NCI-H1048 (cell line): ENCODE results near the gene KRTAP10-1.
"Not testable (repeated sequence)": the region's sequence is repeated elsewhere in the genome, so short reads cannot be mapped to it uniquely, and the experiment has no call there.

Experiments
- DNase-seq: peaks from one replicate; lab custom pipeline; 2025; lab: John Stamatoyannopoulos, UW

Gene KRTAP10-1

GRCh38 chr21:44503006-44503889, 36.7 kb downstream of the KRTAP10-1 start:
- DNase-seq: not testable (repeated sequence)

- no peak for DNase-seq
Observed at GRCh38 chr21:44502171-44502958, 37.6 kb downstream of the KRTAP10-1 start.

DNA sequence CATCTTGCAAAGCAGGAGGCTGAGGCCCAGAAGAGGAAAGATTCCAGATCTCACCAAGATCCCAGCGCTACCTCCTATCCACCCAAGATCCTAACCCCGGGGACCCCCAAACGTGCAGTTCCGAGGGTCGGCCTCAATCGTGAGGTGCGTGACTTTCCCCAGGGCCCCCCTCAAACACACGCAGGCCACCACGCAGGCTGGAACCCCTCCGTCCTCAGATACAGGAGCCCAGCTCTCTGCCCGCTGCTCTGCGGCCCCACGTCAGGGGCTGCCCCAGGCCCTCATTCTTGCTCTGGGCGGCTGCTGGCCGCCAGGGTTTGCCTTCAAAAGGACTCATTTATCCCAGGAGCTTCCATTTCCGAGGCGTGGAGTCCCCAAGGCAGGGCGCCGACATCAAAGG, 39.9 kb downstream of the KRTAP10-1 start:
- no peak for DNase-seq

DNA sequence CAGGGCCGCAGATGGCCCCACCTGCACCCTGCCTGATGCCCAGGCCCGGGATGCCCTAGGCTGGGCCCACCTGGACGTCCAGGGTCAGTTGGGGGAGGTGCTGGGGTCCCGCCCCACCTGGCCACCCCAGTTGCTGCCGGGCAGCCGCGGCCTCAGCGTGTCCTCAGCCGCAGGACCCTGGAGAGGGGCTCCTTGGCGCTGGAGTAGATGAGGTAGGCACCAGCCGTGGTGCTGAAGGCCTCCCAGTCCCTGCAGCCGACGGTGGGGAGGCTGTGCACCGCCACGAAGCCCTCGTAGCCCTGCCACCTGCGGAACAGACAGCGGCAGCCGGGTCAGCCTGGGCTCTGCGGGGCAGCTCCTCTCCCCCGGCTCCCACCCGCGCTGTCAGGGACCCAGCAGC, 40.4 kb downstream of the KRTAP10-1 start:
- no peak for DNase-seq

- DNase-seq: no peak
Observed at GRCh38 chr21:44499211-44499560, 40.8 kb downstream of the KRTAP10-1 start.

GRCh38 chr21:44498280-44499210, 41.5 kb downstream of the KRTAP10-1 start:
- no peak for DNase-seq

DNA sequence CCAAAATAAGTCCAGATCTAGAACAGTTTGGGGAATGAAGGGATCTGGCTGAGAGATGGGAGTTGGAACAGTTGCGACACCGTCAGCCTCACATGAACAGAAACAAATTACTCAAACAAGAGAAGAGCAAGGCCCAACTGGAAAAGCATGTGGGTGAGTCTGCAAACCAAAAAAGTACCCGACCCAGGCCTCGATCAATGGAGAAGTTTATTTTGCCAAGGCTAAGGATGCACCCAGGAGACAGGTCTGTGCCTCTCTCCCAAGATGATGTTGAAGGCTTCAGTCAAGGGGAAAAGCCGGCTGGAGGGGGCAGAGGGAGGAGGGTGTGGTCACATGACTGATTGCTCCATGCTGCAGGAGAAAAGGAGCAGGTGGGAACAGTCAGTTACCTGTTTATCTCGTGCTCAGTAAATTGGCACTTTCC, 42.3 kb downstream of the KRTAP10-1 start:
- no peak for DNase-seq

DNA sequence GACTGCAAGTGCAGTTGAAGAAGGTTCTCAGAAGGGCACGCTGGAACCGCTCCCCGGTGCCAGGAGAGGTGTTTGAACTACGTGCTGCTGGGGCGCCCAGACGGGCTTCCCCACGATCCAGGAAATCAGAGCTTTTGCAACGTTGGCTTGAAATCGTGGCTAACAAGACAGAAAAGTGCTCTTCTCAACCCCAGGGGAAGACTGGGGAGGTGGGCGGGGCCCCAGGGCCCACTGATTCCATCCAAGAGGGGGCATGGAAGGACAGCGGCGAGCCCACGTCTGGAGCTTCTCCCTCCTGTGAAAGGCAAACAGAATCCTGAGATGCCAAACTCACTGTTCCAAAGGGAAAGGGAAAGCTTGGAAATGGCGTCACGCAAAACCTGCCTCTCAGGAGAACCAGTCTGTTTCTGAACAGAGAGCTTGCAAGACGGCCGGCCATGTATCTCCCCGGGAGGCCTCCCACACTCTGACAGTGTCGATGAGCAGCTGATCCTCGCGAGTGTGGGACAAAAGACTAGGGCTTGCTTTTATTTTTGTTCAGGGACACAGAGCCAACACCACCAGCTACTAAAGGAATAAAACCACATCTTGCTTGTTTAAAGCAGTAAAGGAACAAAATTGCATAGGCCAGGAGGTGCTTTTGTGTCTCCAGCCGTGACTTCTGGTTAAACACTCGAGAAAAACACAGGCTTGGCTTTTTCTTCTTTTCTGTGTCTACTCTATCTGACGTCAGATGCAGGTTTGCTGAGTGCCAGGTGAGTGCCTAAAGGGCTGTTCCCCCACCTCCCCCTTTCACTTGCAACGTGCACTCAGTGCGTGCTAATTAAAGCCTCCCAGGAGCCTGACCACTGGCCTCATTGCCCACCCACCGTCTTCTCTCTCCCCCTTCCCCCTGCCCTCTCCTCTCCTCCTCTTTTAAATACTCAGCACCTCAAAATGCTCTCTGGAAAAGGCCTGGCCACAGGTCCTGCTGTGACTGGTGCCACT, 43.1 kb downstream of the KRTAP10-1 start:
- no peak for DNase-seq

DNA sequence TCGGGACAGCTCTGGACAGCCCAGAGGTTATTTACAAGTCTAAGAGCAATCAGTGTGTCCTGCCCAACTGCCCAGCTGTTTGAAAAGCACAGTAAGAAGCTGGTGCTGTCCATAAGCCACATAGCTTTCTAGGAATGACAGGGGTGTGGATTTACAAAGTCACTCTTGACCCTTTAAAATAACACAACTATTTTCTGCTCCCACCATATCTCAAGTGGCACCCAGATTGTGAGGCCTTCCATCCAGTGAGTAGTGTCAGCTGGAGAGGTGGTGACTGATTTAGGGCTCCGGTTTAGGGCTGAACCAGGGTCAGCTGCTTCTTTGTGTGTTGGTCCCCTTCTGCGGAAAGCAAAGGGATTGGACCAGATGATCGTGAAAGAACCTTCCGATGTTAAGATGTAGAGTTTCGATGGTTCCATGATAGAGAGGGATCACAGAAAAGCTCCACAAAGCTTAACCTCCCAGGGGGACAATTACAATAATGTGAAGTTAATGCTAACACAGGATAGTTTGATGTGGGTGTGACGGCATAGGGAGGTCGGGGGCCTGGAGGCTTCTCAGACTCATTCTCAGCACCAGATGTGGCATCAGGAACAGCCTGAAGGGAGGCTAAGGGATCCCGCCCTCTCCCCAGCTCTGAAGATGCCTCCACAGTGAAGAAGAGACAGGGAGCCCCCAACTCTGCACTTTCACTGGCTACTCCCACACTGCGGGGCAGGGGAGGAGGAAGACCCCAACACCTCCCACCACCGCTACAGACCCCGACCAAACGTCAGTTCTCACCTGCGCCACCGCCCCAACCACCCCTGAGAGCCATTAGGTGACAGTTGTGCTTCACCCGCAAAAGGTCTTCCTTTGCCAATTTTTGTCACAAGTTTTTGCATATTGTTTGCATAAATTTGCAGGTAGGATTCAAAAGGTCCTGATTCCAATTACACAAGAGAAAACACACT, 44.1 kb downstream of the KRTAP10-1 start:
- DNase-seq: no peak

DNA sequence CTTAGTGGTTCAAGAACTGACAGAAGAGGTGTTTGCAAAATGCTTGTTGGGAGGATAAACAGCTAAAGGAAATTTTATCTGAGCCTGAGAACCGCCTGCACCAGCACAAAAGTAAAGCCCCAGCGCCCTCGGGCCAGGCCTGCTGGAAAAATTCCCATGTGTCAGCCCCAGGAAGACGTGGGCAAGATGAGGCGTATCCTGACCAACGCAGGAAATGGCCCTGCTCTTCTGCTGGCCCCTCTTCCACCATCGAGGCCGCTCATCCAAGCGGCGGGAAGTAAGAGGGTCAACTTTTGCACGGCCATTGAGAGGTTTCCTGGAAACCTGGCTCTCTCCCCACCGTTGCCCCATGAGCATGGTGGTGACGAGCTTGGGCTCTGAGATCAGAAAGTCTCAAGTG, 45.0 kb downstream of the KRTAP10-1 start:
- DNase-seq: no peak

- no peak for DNase-seq
Observed at GRCh38 chr21:44494418-44494817, 45.6 kb downstream of the KRTAP10-1 start.

DNA sequence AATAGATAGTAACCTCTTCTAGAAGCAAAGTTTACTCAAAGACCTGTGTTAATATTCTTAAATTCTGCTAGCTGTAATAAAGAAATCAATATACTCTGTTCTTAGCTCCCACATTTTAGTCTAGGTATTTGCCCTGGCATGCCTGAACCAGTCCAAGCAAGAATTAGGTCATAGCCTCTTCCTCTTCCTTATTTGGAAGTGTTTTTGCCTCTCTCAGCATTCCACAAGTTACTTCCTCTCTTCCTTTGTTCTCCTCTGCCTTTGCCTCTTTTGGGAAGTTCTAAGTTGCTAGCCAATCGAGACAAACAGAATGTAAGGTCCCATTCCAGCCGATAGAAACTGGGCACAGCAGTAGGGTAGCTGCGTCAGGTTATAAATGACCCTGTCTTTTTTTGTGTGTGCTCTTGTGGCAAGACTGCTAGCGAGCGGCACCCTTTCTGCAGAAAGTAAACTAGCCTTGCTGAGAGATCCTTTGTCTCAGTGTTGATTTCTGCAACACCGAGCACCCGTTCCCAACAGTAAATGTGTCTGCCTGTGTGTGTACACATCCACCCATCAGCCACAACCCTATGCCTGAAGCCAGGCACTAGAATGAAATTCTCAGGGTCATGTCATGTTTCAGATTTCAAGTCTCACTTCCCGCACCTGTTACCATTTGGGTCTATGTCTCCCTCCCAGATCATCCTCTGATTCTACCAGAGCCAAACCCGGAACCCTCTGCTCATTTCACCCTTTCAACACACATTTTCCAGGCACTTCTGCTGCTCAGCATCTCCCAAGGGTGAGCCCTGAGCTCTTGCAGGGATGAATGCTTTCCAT, 47.2 kb downstream of the KRTAP10-1 start:
- DNase-seq: no peak

- no peak for DNase-seq
Observed at GRCh38 chr21:44490816-44491215, 49.2 kb downstream of the KRTAP10-1 start.

DNA sequence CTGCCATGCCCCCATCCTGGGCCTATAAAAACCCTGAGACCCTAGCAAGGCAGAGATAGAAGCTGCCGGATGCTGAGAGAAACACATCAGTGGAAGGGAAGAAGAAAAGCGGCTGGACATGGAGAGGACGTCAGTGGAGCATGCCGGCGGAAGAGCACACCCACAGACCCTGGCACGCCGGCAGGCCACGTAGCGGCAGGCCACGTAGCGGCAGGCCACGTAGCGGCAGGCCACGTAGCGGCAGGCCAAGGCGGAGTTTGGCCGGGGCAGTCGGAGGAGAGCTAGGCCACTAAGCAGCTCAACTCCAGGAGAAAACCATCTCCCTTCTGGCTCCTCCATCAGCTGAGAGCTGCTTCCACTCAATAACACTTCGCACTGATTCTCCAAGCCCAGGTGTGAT, 49.6 kb downstream of the KRTAP10-1 start:
- DNase-seq: no peak

GRCh38 chr21:44489962-44490361, 50.0 kb downstream of the KRTAP10-1 start:
- DNase-seq: no peak
